ENCODE results near the gene MGAT4B.

DNA sequence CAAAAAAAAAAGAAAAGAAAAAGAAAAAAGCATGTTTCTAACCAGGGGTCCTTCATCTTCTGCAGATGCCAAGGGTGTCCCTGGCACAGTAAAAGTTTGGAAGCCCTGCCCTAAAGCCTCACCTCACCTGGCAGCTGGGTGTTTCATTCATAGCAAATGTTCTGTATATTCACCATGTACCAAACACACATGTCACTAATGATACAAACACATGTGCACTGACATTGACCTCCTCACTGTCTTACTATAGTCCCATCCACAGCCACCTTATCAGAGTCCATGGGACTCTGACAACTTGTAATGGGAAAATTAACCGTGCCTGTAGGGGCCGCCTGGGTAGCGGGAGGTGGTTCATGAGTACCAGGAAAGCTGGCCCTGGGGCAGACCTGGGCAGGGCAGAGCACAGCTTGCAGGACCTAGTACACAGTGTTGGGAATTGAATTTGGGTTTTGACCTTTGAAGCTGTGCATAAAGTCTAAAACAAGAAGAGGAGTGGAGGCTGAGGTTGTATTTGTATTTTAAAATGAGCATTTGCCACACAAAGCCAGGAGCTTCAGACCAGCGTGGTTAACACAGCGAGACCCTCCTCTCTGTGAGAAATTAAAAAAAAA, 6.4 kb upstream of the MGAT4B start:
- TF ChIP-seq, protein P1, sequence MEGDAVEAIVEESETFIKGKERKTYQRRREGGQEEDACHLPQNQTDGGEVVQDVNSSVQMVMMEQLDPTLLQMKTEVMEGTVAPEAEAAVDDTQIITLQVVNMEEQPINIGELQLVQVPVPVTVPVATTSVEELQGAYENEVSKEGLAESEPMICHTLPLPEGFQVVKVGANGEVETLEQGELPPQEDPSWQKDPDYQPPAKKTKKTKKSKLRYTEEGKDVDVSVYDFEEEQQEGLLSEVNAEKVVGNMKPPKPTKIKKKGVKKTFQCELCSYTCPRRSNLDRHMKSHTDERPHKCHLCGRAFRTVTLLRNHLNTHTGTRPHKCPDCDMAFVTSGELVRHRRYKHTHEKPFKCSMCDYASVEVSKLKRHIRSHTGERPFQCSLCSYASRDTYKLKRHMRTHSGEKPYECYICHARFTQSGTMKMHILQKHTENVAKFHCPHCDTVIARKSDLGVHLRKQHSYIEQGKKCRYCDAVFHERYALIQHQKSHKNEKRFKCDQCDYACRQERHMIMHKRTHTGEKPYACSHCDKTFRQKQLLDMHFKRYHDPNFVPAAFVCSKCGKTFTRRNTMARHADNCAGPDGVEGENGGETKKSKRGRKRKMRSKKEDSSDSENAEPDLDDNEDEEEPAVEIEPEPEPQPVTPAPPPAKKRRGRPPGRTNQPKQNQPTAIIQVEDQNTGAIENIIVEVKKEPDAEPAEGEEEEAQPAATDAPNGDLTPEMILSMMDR (conservative IDR thresholded peaks at IDR 0.05): no peak
- TF ChIP-seq ZFX (IDR thresholded peaks at IDR 0.05): no peak
